HL-60 (cell line): ENCODE results near the gene NHERF2.

Source experiments
- DNase-seq, 2 experiments: peaks; one replicate each; pipeline ENCODE4 v3.0.0-alpha.2; 2010 to 2020; ENCODE audit warnings: low read depth in 1 of 2, low spot score in 1 of 2
- H3K27ac ChIP-seq: fragments of 250-450 bp; sonication (Bioruptor Pico); replicated peaks from 2 replicates; pipeline ENCODE4 v1.5.1; 2020; ENCODE audit warnings: mild to moderate bottlenecking, moderate library complexity
- H3K27me3 ChIP-seq: fragments of 250-450 bp; sonication (Bioruptor Pico); 2 replicates; pipeline ENCODE4 v1.5.1; 2021; ENCODE audit warnings: mild to moderate bottlenecking, moderate library complexity; ENCODE audit not compliant: insufficient read depth, poor library complexity, severe bottlenecking
- H3K4me3 ChIP-seq: replicated peaks from 2 replicates; pipeline ENCODE4 v1.5.1; 2011; ENCODE audit warnings: mild to moderate bottlenecking, control low read depth, low read length; ENCODE audit not compliant: insufficient read depth
- CTCF ChIP-seq: IDR thresholded peaks from one replicate; pipeline ENCODE4 v1.5.1; 2011; ENCODE audit warnings: low read length, control low read depth, inconsistent platforms; ENCODE audit not compliant: insufficient read depth
- GABPA ChIP-seq: IDR thresholded peaks from 2 replicates; pipeline ENCODE4 v1.6.1; 2012; ENCODE audit warnings: low read depth
- POLR2AphosphoS5 ChIP-seq: IDR thresholded peaks from 2 replicates; pipeline ENCODE4 v1.6.1; 2012; ENCODE audit warnings: low read depth
- REST ChIP-seq: IDR thresholded peaks from 2 replicates; pipeline ENCODE4 v1.6.1; 2012; ENCODE audit warnings: low read depth; ENCODE audit not compliant: insufficient replicate concordance
- SPI1 ChIP-seq: IDR thresholded peaks from 2 replicates; pipeline ENCODE4 v1.6.1; 2012; ENCODE audit warnings: low read depth, mild to moderate bottlenecking, borderline replicate concordance

NHERF2 gene

GRCh38 chr16:1985466-1986150 is 41.1 kb upstream of the NHERF2 start:
- H3K27ac ChIP-seq: no peak overlapping the region
- DNase-seq: no peak
- peaks cover 34% of the 10 kb centered on the region for H3K27me3 ChIP-seq
- no peak overlapping the region for H3K4me3 ChIP-seq
- TF ChIP-seq REST (no peak), CTCF (no peak), POLR2AphosphoS5 (no peak), GABPA (no peak), SPI1 (no peak)

GRCh38 chr16:1987198-1987597 is 39.5 kb upstream of the NHERF2 start:
- Histone ChIP-seq H3K4me3 (no peak overlapping the region), H3K27ac (no peak overlapping the region), H3K27me3 (peaks cover 36% of the 10 kb centered on the region)
- DNase-seq: no peak
- no peak for TF ChIP-seq CTCF
- TF ChIP-seq POLR2AphosphoS5: no peak
- TF ChIP-seq REST: no peak
- no peak for TF ChIP-seq SPI1
- TF ChIP-seq GABPA: no peak

- H3K4me3 ChIP-seq: no peak within 1 kb of the TSS; the same call in 1 of the 2 replicates
- no peak within 1 kb of the TSS for H3K27ac ChIP-seq
- DNase-seq: no peak
- no peak for TF ChIP-seq REST
- H3K27me3 ChIP-seq: peaks cover 26% of the 10 kb centered on the region
Measured at GRCh38 chr16:1989209-1990100, 37.2 kb upstream of the NHERF2 start, which contains the start of gene SYNGR3. SYNGR3 (plus strand) TSS chr16:1989970; CDS start chr16:1990103, 133 bp downstream.
